MM.1S (cell line): ENCODE data around the gene SPC25.

Source experiments
- EZH2 ChIP-seq: fragments of 300-600 bp; sonication (generic); optimal IDR thresholded peaks from 2 replicates; pipeline ENCODE3; 2017; ENCODE audit warnings: low read depth, mild to moderate bottlenecking, antibody characterized with exemption, low read length, mixed read lengths
- EZH2phosphoT487 ChIP-seq: fragments of 300-600 bp; sonication (generic); IDR thresholded peaks from 2 replicates; pipeline ENCODE4 v1.6.1; 2018; ENCODE audit warnings: antibody characterized with exemption, low read length
- TF ChIP-seq, protein P1 (sequence below): fragments of 300-600 bp; sonication (generic); IDR thresholded peaks from 2 replicates; pipeline ENCODE4 v1.5.1; 2016; ENCODE audit warnings: antibody characterized with exemption, low read length, mixed read lengths

DNA sequence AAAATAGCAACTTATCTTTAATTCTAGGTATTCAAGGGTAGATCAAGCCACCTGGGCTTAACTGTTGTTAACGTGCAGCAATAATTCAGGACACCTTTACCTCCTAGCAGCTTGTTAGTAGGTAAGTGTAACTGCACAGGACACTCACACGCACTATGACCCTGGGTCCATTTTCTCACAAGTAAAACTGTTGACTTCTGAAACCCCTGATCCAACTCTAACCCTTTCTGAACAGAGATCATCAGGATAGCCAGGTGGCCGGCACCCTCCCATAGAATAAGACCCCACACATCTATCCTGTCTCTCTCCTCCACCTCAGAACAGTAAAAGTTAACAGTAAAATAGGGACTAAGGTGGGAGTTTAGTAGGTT is 610 bp downstream of the SPC25 start:
- TF ChIP-seq, protein P1, sequence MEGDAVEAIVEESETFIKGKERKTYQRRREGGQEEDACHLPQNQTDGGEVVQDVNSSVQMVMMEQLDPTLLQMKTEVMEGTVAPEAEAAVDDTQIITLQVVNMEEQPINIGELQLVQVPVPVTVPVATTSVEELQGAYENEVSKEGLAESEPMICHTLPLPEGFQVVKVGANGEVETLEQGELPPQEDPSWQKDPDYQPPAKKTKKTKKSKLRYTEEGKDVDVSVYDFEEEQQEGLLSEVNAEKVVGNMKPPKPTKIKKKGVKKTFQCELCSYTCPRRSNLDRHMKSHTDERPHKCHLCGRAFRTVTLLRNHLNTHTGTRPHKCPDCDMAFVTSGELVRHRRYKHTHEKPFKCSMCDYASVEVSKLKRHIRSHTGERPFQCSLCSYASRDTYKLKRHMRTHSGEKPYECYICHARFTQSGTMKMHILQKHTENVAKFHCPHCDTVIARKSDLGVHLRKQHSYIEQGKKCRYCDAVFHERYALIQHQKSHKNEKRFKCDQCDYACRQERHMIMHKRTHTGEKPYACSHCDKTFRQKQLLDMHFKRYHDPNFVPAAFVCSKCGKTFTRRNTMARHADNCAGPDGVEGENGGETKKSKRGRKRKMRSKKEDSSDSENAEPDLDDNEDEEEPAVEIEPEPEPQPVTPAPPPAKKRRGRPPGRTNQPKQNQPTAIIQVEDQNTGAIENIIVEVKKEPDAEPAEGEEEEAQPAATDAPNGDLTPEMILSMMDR, result no peak
- TF ChIP-seq EZH2phosphoT487 (no peak), EZH2 (no peak)
